ENCODE measurements around the gene EIF4B. TPM values are rescaled to one million over a fixed set of nuclear protein-coding genes. Genes with fewer than 3 reads are reported as not detected.
A peak's percentile ranks its signal among the peaks of the same experiment; 100 is the strongest.

The EIF4B gene
- total and polyA plus RNA-seq, 2 of the 13 experiments (the other 11 are each of a cell fraction or from before 2014, with no cell fraction given), result 416 to 548 TPM

- Histone ChIP-seq H3K9ac (ENCODE audit: insufficient read depth, low read depth, low read length) (no peak overlapping the region), H3K27me3 (ENCODE audit: control insufficient read depth in 1 of 2, insufficient read depth in 2 of 2, low read length in 2 of 2) (no peaks in the 10 kb centered on the region; a peak in 1 of 5 replicates), H3K4me3 (replicated peaks in 1 of 3; ENCODE audit: insufficient read depth in 1 of 3, low read depth in 2 of 3, low read length in 3 of 3) (no peak overlapping the region), H3K27ac (ENCODE audit: extremely low read length, insufficient read depth, low read length) (peak overlapping the region; percentile 12), H3K9me3 (ENCODE audit: low read length) (no peaks in the 10 kb centered on the region), H2AFZ (ENCODE audit: low read length) (no peak overlapping the region), H3K79me2 (ENCODE audit: insufficient read depth, low read length) (peaks cover 29% of the 10 kb centered on the region), H4K20me1 (ENCODE audit: insufficient read depth, low read length) (peaks cover 23% of the 10 kb centered on the region), H3K4me2 (ENCODE audit: low read depth, low read length) (0 out of 2 replicates have a peak overlapping the region, but pooled peaks have one; percentile 79), H3K4me1 (ENCODE audit: insufficient read depth, low read length) (peaks cover 39% of the 10 kb centered on the region), H3K36me3 (replicated peaks in 1 of 2; ENCODE audit: control insufficient read depth in 1 of 2, insufficient read depth in 2 of 2, low read length in 2 of 2) (peaks cover 0 to 9% of the 10 kb centered on the region in 2 experiments; a peak in 3 of 5 replicates)
- ATAC-seq (no peak), FAIRE-seq (no peak), DNase-seq (ENCODE audit: low spot score) (no peak)
- TF ChIP-seq ELF3 (CRISPR knock-in tag; IDR thresholded peaks at IDR 0.05), result no peak
- TF ChIP-seq POLR2A (IDR thresholded peaks at IDR 0.05; ENCODE audit: insufficient read depth in 1 of 2, low read depth in 2 of 2, low read length in 2 of 2), result 0 out of 4 replicates have a peak, but pooled peaks of 1 of the 2 experiments have one; percentile 2
- BruUV-seq (replicated peaks), result no TSS peak
- ChIA-PET CTCF (ENCODE audit: low intra/inter-chr PET ratio, low total read pairs) (no interaction called here), POLR2A (interaction anchor here (4.0 kb wide), 1 partner anchor 10 kb away, joined by 159 read pairs; no protein-coding TSS in a partner anchor)
- intact Hi-C loops (cut with micrococcal nuclease; ENCODE audit: unreplicated experiment), result no loop called here
- in situ Hi-C loops (cut with HindIII; ENCODE audit: extremely low pct_ligation_motif_present, low pct_unique_long_range_greater_than_20kb), result no loop called here
- 95% methylated on average over 5 of the region's 5 CpGs for WGBS (ENCODE audit: low lambda C conversion rate)
Observed at GRCh38 chr12:53004178-53004577, 2.1 kb upstream of the EIF4B start.

- ChIA-PET POLR2A (interaction anchor here (2.1 to 4.0 kb wide), 2 partner anchors 10 to 98 kb away, joined by 12 to 159 read pairs; partner anchors contain the start of gene SOAT2), CTCF (ENCODE audit: low intra/inter-chr PET ratio, low total read pairs) (no interaction called here)
- peaks cover 0 to 11% of the 10 kb centered on the region in 2 experiments; a peak in 3 of 5 replicates for H3K36me3 ChIP-seq (replicated peaks in 1 of 2; ENCODE audit: control insufficient read depth in 1 of 2, insufficient read depth in 2 of 2, low read length in 2 of 2)
- peak overlapping the region; percentile 79 for H3K4me2 ChIP-seq (ENCODE audit: low read depth, low read length)
- H3K9ac ChIP-seq (ENCODE audit: insufficient read depth, low read depth, low read length), result peak overlapping the region; percentile 82; the same call in 1 of the 2 replicates
- FAIRE-seq (no peak), ATAC-seq (no peak), DNase-seq (ENCODE audit: low spot score) (no peak)
- in situ Hi-C loops (cut with HindIII; ENCODE audit: extremely low pct_ligation_motif_present, low pct_unique_long_range_greater_than_20kb), result no loop called here
- H3K4me3 ChIP-seq (replicated peaks in 1 of 3; ENCODE audit: insufficient read depth in 1 of 3, low read depth in 2 of 3, low read length in 3 of 3), result no peak overlapping the region
- BruUV-seq (replicated peaks), result no TSS peak
- intact Hi-C loops (cut with micrococcal nuclease; ENCODE audit: unreplicated experiment), result no loop called here
- WGBS (ENCODE audit: low lambda C conversion rate), result 99% methylated on average over 2 of the region's 2 CpGs
- H3K4me1 ChIP-seq (ENCODE audit: insufficient read depth, low read length), result peaks cover 39% of the 10 kb centered on the region
- no peaks in the 10 kb centered on the region for H3K9me3 ChIP-seq (ENCODE audit: low read length)
- peaks cover 27% of the 10 kb centered on the region for H4K20me1 ChIP-seq (ENCODE audit: insufficient read depth, low read length)
- H3K79me2 ChIP-seq (ENCODE audit: insufficient read depth, low read length), result peaks cover 33% of the 10 kb centered on the region
- H3K27me3 ChIP-seq (ENCODE audit: control insufficient read depth in 1 of 2, insufficient read depth in 2 of 2, low read length in 2 of 2), result no peaks in the 10 kb centered on the region; a peak in 1 of 5 replicates
- H3K27ac ChIP-seq (ENCODE audit: extremely low read length, insufficient read depth, low read length), result no peak overlapping the region
- no peak overlapping the region for H2AFZ ChIP-seq (ENCODE audit: low read length)
- no peak for TF ChIP-seq MLX (CRISPR knock-in tag; IDR thresholded peaks at IDR 0.05)
- TF ChIP-seq SYNCRIP (IDR thresholded peaks at IDR 0.05; ENCODE audit: insufficient read depth, low read depth, low read length), result no peak
- no peak for TF ChIP-seq KLF6 (CRISPR knock-in tag; IDR thresholded peaks at IDR 0.05)
- TF ChIP-seq TAF1 (CRISPR knock-in tag; IDR thresholded peaks at IDR 0.05), result no peak
- TF ChIP-seq USF2 (IDR thresholded peaks at IDR 0.05; ENCODE audit: low read depth, low read length), result peak; percentile 37; the same call in 1 of the 2 replicates
- TF ChIP-seq USF2 (CRISPR knock-in tag; IDR thresholded peaks at IDR 0.05; ENCODE audit: borderline replicate concordance), result no peak
- TF ChIP-seq POGK (CRISPR knock-in tag; conservative IDR thresholded peaks at IDR 0.05), result no peak
- no peak for TF ChIP-seq ZNF33A (CRISPR knock-in tag; IDR thresholded peaks at IDR 0.05; ENCODE audit: borderline replicate concordance)
- no peak for TF ChIP-seq THAP11 (CRISPR knock-in tag; IDR thresholded peaks at IDR 0.05)
- no peak for TF ChIP-seq FOSL2 (CRISPR knock-in tag; IDR thresholded peaks at IDR 0.05)
- no peak for TF ChIP-seq CENPX (CRISPR knock-in tag; IDR thresholded peaks at IDR 0.05)
- no peak for TF ChIP-seq ZNF501 (CRISPR knock-in tag; IDR thresholded peaks at IDR 0.05)
- 0 out of 4 replicates have a peak, but pooled peaks of 1 of the 2 experiments have one; percentile 11 for TF ChIP-seq POLR2A (IDR thresholded peaks at IDR 0.05; ENCODE audit: insufficient read depth in 1 of 2, low read depth in 2 of 2, low read length in 2 of 2)
- no peak for TF ChIP-seq SMARCE1 (IDR thresholded peaks at IDR 0.05; ENCODE audit: borderline replicate concordance)
Observed at GRCh38 chr12:53004582-53004981, 1.7 kb upstream of the EIF4B start.
